HG03139 (cell line): Measurements from ENCODE around the gene SETD3.
A peak's percentile ranks its signal among the peaks of the same experiment; 100 is the strongest.

ENCODE experiments used
- ATAC-seq: cut with Tn5 transposase; IDR thresholded peaks from one replicate; pipeline ENCODE4 v1.9.1; 2021; ENCODE audit not compliant: unreplicated experiment

SETD3 gene

DNA sequence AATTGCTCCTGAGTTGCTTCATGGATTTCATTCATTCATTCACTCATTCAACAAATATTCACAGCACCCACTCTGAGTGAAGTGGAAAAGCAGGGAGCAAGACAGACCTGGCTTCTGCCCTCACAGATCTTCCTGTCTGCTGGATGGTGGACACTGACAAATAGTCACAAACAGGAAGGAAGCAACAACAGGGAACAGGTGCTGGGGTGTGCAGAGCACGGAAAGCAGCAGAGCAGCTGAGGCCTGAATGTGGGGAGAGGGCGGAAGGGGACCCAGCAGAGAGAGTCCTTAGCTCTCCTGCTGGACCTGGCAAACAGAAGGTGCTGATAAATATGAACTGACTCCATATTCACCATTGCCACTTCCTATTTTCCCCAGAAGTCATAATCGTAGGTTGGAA is 54.4 kb downstream of the SETD3 start:
- ATAC-seq: no peak

- ATAC-seq: no peak
These were observed 55.4 kb downstream of the SETD3 start for GRCh38 chr14:99425272-99425681.

DNA sequence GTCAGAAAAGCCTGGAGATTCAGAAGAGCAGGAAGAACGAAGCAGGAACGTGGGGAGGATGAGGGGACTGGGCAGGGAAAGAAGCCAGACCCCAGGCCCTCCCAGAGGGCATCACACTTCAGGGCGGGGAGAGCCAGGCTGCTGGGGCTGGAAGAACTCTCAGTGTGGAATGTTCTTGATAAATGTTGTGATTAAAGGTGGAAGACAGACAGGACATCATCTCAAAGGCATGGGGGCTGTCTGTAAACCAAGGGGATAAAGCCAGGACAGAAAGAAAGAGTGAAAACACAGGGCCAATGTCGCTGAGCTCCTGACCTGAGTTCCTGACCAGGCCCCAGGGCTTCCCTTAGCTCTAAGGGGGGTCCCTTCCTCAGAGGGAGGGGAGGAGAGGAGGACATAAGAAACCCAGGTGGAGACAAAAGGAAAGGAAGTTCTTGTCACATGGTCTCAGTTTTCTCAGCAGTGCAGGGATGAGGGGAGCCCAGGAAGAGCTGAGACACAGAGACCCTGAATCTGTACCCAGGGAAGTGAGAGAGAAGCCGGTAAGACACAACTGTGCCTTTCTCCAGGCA is 56.3 kb downstream of the SETD3 start:
- ATAC-seq: no peak

GRCh38 chr14:99423434-99423833 is 57.2 kb downstream of the SETD3 start:
- ATAC-seq: no peak

GRCh38 chr14:99422228-99423010 is 58.2 kb downstream of the SETD3 start:
- no peak for ATAC-seq

DNA sequence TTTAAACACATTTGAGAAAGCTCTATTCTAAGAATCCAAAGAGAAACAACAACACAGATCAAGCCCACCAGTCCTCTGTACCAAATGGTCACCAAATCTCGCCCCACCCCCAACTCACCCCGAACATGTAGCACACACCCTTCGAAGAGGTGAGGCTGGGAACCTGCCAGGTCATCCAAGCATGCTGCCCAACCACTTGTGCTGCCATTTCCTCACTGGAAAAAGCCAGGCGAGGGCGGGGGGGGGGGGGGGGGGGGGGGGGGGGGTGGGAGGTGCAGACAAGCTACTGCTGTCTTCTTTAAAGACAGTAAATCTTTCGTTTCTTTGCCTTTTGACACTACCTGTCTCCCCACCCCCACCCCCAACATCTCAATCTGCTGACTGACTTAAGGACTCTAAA is 59.9 kb downstream of the SETD3 start:
- no peak for ATAC-seq

- ATAC-seq: no peak
These were observed 60.8 kb downstream of the SETD3 start for GRCh38 chr14:99419905-99420304.

DNA sequence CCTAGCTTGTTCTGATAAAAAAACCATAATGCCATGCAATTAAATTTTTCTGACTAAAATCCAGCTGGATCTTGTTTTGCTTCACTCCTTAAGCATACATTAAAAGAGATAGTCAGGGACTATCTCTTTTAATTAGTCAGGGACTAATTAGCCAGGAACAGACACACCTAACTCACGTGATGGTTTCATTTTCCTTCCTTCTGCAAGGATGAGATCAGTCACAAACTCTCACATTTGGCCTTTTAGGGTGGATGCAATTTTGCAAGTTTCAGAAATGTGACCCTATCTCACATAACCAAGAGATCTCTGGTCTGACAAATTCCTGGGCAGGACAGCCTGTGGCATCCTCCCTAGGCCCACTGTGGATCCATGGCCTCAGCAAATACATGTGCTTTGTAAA is 62.4 kb downstream of the SETD3 start:
- ATAC-seq: no peak

DNA sequence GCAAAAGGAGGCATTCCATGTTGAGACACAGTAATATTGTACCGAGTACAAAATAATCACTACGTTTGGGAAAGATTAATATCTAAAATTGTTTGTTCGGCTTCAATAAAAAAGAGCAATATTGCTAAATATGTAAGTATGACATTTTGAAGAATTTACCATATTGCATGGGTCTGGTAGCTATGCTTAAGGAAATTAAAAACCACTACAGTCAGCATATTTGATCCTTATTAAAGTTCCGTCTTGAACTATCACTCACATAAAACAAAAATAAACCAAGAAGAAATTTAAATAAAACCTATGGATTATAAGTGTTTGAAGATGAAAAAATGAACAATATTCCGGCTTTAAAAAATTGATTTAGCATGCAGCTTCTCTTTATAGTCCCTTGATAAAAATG is 63.8 kb downstream of the SETD3 start:
- no peak for ATAC-seq

DNA sequence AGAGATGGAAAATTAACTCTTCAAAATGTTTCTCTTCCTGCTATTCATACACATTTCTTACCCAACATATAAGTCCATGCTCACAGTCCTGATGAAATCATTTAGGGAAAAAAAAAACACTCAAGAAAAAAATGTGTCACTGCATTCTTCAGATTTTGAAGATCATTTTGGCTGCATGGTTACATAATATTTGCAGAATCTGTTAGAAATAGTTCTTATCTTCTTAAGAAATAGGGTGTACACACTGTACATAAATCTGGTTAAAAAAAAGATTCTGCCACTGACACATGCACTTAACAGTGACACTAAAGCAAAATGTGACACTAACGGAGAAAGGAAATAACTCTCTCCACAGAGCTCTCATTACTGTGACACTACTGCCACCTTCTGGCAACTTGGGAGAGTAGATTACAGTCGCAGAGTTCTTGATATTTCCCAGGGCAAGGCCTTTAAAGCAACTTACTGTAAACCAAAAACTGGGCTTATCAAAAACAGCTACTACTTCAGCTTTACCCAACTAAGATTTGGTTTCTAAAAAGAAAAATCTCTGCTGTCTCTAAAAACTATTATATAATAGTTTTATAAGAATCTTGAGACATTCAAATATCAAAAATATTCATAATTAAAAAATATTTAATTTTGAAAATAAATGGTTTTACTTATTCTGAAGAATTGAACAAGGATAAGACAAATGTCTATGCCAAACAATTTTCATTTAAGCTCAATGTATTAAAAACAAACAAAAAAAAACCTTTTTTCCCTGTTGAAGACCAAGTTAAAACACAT is 65.0 kb downstream of the SETD3 start:
- ATAC-seq: peak; percentile 92

GRCh38 chr14:99413911-99414310 is 66.7 kb downstream of the SETD3 start:
- no peak for ATAC-seq

GRCh38 chr14:99413172-99413571 is 67.5 kb downstream of the SETD3 start:
- ATAC-seq: no peak

DNA sequence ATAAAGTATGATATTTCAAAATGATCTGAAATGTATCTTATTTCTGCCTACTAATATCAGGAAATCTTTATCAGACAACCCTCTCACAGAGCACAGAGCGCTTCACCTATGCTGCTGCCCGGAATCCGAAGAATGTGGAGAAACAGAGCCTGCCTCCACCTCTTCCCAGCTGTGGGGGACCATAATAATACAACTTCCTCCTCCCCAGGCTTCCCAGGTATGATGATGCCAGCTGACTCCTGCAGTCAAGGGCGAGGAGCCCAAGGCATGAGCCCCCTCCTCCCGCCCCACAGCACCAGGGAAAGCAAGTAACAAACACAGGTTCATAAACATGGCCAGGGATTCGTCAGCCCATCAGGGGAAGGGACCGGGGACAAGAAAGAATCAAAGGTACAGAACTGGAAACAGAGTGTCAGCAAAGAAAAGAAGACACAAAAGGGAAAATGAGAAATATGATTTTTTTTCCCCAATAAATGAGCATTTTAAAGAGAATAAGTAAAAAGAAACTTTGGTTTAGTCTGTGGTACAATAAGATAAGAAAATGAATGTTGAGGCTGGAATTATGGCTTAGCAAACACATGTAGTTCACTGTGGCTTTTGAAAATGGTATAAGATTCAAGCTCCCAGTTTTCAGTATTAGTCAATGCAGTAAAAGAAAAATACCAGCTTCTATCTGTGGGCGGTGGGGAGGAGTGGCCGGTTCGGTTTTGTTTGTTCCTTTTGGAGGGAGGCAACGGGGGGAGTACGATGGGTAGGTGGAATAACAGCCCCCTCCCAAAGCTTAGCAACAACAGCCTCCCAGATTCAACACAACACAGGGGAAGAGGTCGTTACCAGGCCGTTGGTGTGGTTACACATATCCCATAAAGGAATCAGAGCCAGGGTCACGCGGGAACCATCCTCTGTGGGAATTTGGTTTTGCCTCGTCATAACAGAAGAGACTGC is 68.3 kb downstream of the SETD3 start:
- no peak for ATAC-seq

GRCh38 chr14:99410019-99410418 is 70.6 kb downstream of the SETD3 start:
- ATAC-seq: no peak

DNA sequence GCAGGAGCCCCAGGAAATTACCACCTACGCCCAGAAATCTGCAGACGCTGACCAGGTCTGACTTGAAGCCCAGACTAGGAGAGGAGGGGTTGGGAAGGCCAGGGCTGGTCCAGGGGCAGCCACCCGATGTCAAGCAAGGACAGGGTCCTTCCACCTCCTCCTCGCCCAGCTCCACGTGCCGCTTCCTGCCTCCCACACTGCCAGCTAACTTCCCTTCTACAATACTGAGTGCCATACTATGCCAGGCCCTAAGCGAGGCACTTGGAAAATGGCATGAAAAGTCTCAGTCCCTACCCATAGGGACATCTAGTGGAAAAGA is 71.7 kb downstream of the SETD3 start:
- ATAC-seq: no peak

- no peak for ATAC-seq
These were observed 72.2 kb downstream of the SETD3 start for GRCh38 chr14:99408286-99408970.

GRCh38 chr14:99407416-99407815 is 73.2 kb downstream of the SETD3 start:
- ATAC-seq: no peak

GRCh38 chr14:99402950-99403349 is 77.7 kb downstream of the SETD3 start:
- no peak for ATAC-seq

DNA sequence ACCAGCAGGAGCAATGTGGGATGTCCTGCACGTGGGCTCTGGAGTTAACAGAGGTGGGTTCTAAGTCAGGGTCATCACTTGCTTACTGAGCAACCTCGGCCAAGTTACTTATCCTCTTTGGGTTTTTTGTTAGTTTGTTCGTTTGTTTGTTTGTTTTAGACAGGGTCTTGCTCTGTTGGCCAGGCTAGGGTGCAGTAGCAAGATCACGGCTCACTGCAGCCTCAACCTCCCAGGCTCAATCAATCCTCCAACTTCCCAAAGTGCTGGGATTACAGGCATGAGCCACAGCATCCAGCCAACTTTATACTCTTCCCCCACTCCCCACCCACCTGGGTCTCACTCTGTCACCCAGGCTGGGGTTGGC is 78.4 kb downstream of the SETD3 start:
- ATAC-seq: no peak

- ATAC-seq: no peak
These were observed 78.9 kb downstream of the SETD3 start for GRCh38 chr14:99401621-99402284.
